PFSK-1 (cell line): ENCODE data around the gene PTGFR.

Experiments used
- FOXP2 ChIP-seq: optimal IDR thresholded peaks from 2 replicates; pipeline ENCODE3; 2011; ENCODE audit warnings: borderline replicate concordance, control low read depth, inconsistent platforms; ENCODE audit not compliant: insufficient read depth; ENCODE audit errors: extremely low read length, extremely low read depth
- POLR2AphosphoS5 ChIP-seq: IDR thresholded peaks from 2 replicates; pipeline ENCODE4 v1.6.1; 2012; ENCODE audit warnings: low read depth, mild to moderate bottlenecking, control low read depth, low read length, moderate library complexity
- SIN3A ChIP-seq: IDR thresholded peaks from 2 replicates; pipeline ENCODE4 v1.6.1; 2012; ENCODE audit warnings: mild to moderate bottlenecking, low read length, moderate library complexity, borderline replicate concordance; ENCODE audit not compliant: insufficient read depth
- TAF1 ChIP-seq: IDR thresholded peaks from 2 replicates; pipeline ENCODE4 v1.6.1; 2012; ENCODE audit warnings: low read length, control low read depth, borderline replicate concordance; ENCODE audit not compliant: insufficient read depth
- TF ChIP-seq, protein P1 (sequence below), 2 experiments: IDR thresholded peaks; 2 replicates each; pipeline versions ENCODE4 v1.6.1 to v1.8.0; 2011 to 2012; ENCODE audit warnings: low read depth in 2 of 2, low read length in 2 of 2, control low read depth in 1 of 2, inconsistent platforms in 1 of 2, mild to moderate bottlenecking in 1 of 2, moderate library complexity in 1 of 2; ENCODE audit not compliant: insufficient read depth in 1 of 2

Gene PTGFR

DNA sequence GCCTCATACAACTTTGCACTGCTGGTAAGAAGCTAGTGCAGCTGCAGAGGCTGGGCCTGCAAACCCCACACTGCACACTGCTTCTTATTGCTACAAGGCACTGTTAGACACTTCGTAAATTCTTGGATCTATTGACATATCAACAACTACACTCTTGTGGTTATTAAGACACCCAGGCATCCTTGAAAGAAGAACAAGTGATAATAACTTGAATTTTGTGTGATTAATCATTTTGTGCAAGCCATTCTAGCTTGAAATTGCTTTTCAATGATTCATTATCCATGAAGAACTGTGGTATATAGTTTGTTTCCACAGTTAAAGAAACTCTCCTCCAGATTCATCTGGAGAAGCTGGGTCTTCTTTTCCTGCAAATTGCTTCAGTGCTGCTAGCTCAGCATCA is 95.8 kb downstream of the PTGFR start:
- no peak for TF ChIP-seq FOXP2

DNA sequence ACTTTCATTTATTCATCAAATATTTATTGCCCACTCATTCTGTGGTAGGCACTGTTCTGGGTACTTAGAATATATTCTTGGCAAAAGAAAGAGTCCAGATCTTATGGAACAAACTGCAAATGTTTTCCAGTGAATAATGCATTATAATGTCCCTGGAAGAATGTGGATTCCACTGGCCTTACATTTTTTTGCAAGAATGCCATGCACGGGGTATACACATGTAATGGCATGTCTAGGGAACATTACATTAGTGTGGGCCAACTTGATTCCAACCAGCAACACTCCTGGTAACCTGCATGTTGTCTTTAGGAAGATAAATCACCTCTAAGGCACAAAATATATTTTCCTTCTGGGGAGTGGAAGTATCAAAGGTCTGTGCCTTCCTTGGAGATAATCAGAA is 96.4 kb downstream of the PTGFR start:
- no peak for TF ChIP-seq TAF1
- no peak for TF ChIP-seq POLR2AphosphoS5
- TF ChIP-seq, protein P1, sequence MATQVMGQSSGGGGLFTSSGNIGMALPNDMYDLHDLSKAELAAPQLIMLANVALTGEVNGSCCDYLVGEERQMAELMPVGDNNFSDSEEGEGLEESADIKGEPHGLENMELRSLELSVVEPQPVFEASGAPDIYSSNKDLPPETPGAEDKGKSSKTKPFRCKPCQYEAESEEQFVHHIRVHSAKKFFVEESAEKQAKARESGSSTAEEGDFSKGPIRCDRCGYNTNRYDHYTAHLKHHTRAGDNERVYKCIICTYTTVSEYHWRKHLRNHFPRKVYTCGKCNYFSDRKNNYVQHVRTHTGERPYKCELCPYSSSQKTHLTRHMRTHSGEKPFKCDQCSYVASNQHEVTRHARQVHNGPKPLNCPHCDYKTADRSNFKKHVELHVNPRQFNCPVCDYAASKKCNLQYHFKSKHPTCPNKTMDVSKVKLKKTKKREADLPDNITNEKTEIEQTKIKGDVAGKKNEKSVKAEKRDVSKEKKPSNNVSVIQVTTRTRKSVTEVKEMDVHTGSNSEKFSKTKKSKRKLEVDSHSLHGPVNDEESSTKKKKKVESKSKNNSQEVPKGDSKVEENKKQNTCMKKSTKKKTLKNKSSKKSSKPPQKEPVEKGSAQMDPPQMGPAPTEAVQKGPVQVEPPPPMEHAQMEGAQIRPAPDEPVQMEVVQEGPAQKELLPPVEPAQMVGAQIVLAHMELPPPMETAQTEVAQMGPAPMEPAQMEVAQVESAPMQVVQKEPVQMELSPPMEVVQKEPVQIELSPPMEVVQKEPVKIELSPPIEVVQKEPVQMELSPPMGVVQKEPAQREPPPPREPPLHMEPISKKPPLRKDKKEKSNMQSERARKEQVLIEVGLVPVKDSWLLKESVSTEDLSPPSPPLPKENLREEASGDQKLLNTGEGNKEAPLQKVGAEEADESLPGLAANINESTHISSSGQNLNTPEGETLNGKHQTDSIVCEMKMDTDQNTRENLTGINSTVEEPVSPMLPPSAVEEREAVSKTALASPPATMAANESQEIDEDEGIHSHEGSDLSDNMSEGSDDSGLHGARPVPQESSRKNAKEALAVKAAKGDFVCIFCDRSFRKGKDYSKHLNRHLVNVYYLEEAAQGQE (IDR thresholded peaks at IDR 0.05; ENCODE audit: insufficient read depth in 1 of 2, low read depth in 2 of 2, low read length in 2 of 2), result no peak
- no peak for TF ChIP-seq FOXP2
- no peak for TF ChIP-seq SIN3A
